Cerebellar nuclear complex (tissue), 1 donor: ENCODE data around the gene SRGAP1.
"Not testable (repeated sequence)": the region's sequence is repeated elsewhere in the genome, so short reads cannot be mapped to it uniquely, and the experiment has no call there.

Experiments used
- DNase-seq, 2 experiments: peaks; one replicate each; lab custom pipeline; 2025; lab: John Stamatoyannopoulos, UW

SRGAP1 gene

GRCh38 chr12:64086946-64087345 is 242.4 kb downstream of the SRGAP1 start:
- DNase-seq = no peak

GRCh38 chr12:64087761-64088160 is 243.3 kb downstream of the SRGAP1 start:
- DNase-seq = no peak

GRCh38 chr12:64088431-64089349 is 244.2 kb downstream of the SRGAP1 start:
- DNase-seq = no peak

- no peak for DNase-seq
Measured at GRCh38 chr12:64090047-64090446, 245.5 kb downstream of the SRGAP1 start.

- DNase-seq = no peak
Measured at GRCh38 chr12:64091186-64091585, 246.7 kb downstream of the SRGAP1 start.

GRCh38 chr12:64092507-64093196 is 248.2 kb downstream of the SRGAP1 start:
- no peak for DNase-seq

- no peak for DNase-seq
Measured at GRCh38 chr12:64093689-64094088, 249.2 kb downstream of the SRGAP1 start.

GRCh38 chr12:64097366-64098105 is 253.0 kb downstream of the SRGAP1 start:
- no peak for DNase-seq

- DNase-seq = no peak
Measured at GRCh38 chr12:64098709-64099354, 254.3 kb downstream of the SRGAP1 start.

GRCh38 chr12:64099397-64099796 is 254.9 kb downstream of the SRGAP1 start:
- DNase-seq = no peak

GRCh38 chr12:64102339-64102738 is 257.8 kb downstream of the SRGAP1 start:
- DNase-seq = no peak

- DNase-seq = no peak
Measured at GRCh38 chr12:64103825-64104740, 259.6 kb downstream of the SRGAP1 start.

GRCh38 chr12:64105026-64105425 is 260.5 kb downstream of the SRGAP1 start:
- no peak for DNase-seq

- DNase-seq = no peak
Measured at GRCh38 chr12:64107776-64108175, 263.3 kb downstream of the SRGAP1 start.

GRCh38 chr12:64109706-64110105 is 265.2 kb downstream of the SRGAP1 start:
- no peak for DNase-seq

- DNase-seq = no peak
Measured at GRCh38 chr12:64110864-64111263, 266.4 kb downstream of the SRGAP1 start.

- no peak for DNase-seq
Measured at GRCh38 chr12:64116969-64117368, 272.5 kb downstream of the SRGAP1 start.

- no peak for DNase-seq
Measured at GRCh38 chr12:64120568-64120967, 276.1 kb downstream of the SRGAP1 start.

- not testable (repeated sequence) for DNase-seq
Measured at GRCh38 chr12:64121086-64121485, 276.6 kb downstream of the SRGAP1 start.

GRCh38 chr12:64122154-64122553 is 277.7 kb downstream of the SRGAP1 start:
- DNase-seq = no peak

GRCh38 chr12:64122995-64123394 is 278.5 kb downstream of the SRGAP1 start:
- no peak for DNase-seq
